ENCODE data around the gene ZFAND3. TPM values are rescaled to one million over a fixed set of nuclear protein-coding genes. Genes with fewer than 3 reads are reported as not detected.
"Not testable (repeated sequence)": the region's sequence is repeated elsewhere in the genome, so short reads cannot be mapped to it uniquely, and the experiment has no call there.

ZFAND3 gene
- total RNA-seq, 1 experiment from 2014 or later = 64.0 TPM

- Histone ChIP-seq H3K27me3 (replicated peaks; ENCODE audit: insufficient read depth, low read depth, low read length, poor library complexity) (no peaks in the 10 kb centered on the region), H3K27ac (ENCODE audit: low read depth, low read length, poor library complexity, severe bottlenecking) (no peak overlapping the region), H3K9me3 (ENCODE audit: low read depth, low read length, poor library complexity, severe bottlenecking) (no peaks in the 10 kb centered on the region), H3K36me3 (ENCODE audit: insufficient read depth, low read length, poor library complexity, severe bottlenecking) (no peaks in the 10 kb centered on the region), H3K4me1 (ENCODE audit: insufficient read depth, low read length, poor library complexity, severe bottlenecking) (peaks cover 37% of the 10 kb centered on the region), H3K4me3 (ENCODE audit: low read depth, low read length, poor library complexity, severe bottlenecking) (no peak overlapping the region)
- intact Hi-C loops (cut with micrococcal nuclease; ENCODE audit: unreplicated experiment) = no loop called here
- no peak for TF ChIP-seq CTCF (conservative IDR thresholded peaks at IDR 0.05; ENCODE audit: low read depth, low read length)
- no peak for TF ChIP-seq EZH2 (IDR thresholded peaks at IDR 0.05; ENCODE audit: borderline replicate concordance, low read depth, low read length, poor library complexity, severe bottlenecking)
- ChIA-PET CTCF (no interaction called here), POLR2A (ENCODE audit: low non-redundant PET) (no interaction called here)
- no peak for DNase-seq (ENCODE audit: low spot score)
- BruUV-seq (replicated peaks) = no TSS peak
Measured at GRCh38 chr6:37992749-37993148, 173.2 kb downstream of the ZFAND3 start.

GRCh38 chr6:37993194-37993593 lies 173.7 kb downstream of the ZFAND3 start:
- H3K4me1 ChIP-seq (ENCODE audit: insufficient read depth, low read length, poor library complexity, severe bottlenecking) = peaks cover 36% of the 10 kb centered on the region
- H3K27me3 ChIP-seq (replicated peaks; ENCODE audit: insufficient read depth, low read depth, low read length, poor library complexity); intact Hi-C loops (cut with micrococcal nuclease; ENCODE audit: unreplicated experiment); H3K4me3 ChIP-seq (ENCODE audit: low read depth, low read length, poor library complexity, severe bottlenecking); DNase-seq (ENCODE audit: low spot score); BruUV-seq (replicated peaks); H3K36me3 ChIP-seq (ENCODE audit: insufficient read depth, low read length, poor library complexity, severe bottlenecking); CTCF ChIA-PET; POLR2A ChIA-PET (ENCODE audit: low non-redundant PET); H3K27ac ChIP-seq (ENCODE audit: low read depth, low read length, poor library complexity, severe bottlenecking); H3K9me3 ChIP-seq (ENCODE audit: low read depth, low read length, poor library complexity, severe bottlenecking): not testable (repeated sequence)

DNA sequence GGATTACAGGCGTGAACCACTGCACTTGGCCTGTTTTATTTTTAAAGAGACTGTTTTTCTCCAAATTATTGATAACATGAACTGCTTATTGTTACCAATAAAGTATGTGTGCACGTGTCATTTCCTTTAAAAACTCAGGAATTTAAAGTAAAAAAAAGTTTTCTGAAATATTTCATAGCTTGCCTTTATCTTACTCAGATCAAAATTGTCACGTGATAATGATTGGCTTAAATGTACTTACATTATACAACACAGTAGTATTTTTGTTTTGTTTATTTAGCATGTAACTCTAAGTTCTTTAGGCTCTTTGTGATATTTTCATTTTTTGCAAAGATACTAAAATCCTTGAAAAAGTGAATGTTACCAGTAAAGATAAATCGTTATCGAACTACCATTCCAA lies 174.1 kb downstream of the ZFAND3 start:
- Histone ChIP-seq H3K4me1 (ENCODE audit: insufficient read depth, low read length, poor library complexity, severe bottlenecking) (peaks cover 36% of the 10 kb centered on the region), H3K9me3 (ENCODE audit: low read depth, low read length, poor library complexity, severe bottlenecking) (no peaks in the 10 kb centered on the region), H3K27ac (ENCODE audit: low read depth, low read length, poor library complexity, severe bottlenecking) (no peak overlapping the region), H3K4me3 (ENCODE audit: low read depth, low read length, poor library complexity, severe bottlenecking) (no peak overlapping the region), H3K27me3 (replicated peaks; ENCODE audit: insufficient read depth, low read depth, low read length, poor library complexity) (no peaks in the 10 kb centered on the region), H3K36me3 (ENCODE audit: insufficient read depth, low read length, poor library complexity, severe bottlenecking) (no peaks in the 10 kb centered on the region)
- DNase-seq (ENCODE audit: low spot score) = no peak
- ChIA-PET POLR2A (ENCODE audit: low non-redundant PET) (no interaction called here), CTCF (no interaction called here)
- TF ChIP-seq EZH2 (IDR thresholded peaks at IDR 0.05; ENCODE audit: borderline replicate concordance, low read depth, low read length, poor library complexity, severe bottlenecking) = no peak
- TF ChIP-seq CTCF (conservative IDR thresholded peaks at IDR 0.05; ENCODE audit: low read depth, low read length) = no peak
- no TSS peak for BruUV-seq (replicated peaks)
- intact Hi-C loops (cut with micrococcal nuclease; ENCODE audit: unreplicated experiment) = no loop called here

GRCh38 chr6:37994223-37994622 lies 174.7 kb downstream of the ZFAND3 start:
- H3K4me1 ChIP-seq (ENCODE audit: insufficient read depth, low read length, poor library complexity, severe bottlenecking) = peaks cover 36% of the 10 kb centered on the region
- intact Hi-C loops (cut with micrococcal nuclease; ENCODE audit: unreplicated experiment) = no loop called here
- no peak for DNase-seq (ENCODE audit: low spot score)
- no TSS peak for BruUV-seq (replicated peaks)
- TF ChIP-seq EZH2 (IDR thresholded peaks at IDR 0.05; ENCODE audit: borderline replicate concordance, low read depth, low read length, poor library complexity, severe bottlenecking) (no peak), CTCF (conservative IDR thresholded peaks at IDR 0.05; ENCODE audit: low read depth, low read length) (no peak)
- ChIA-PET POLR2A (ENCODE audit: low non-redundant PET) (no interaction called here), CTCF (no interaction called here)
- H3K36me3 ChIP-seq (ENCODE audit: insufficient read depth, low read length, poor library complexity, severe bottlenecking) = no peaks in the 10 kb centered on the region
- no peak overlapping the region for H3K4me3 ChIP-seq (ENCODE audit: low read depth, low read length, poor library complexity, severe bottlenecking)
- no peaks in the 10 kb centered on the region for H3K27me3 ChIP-seq (replicated peaks; ENCODE audit: insufficient read depth, low read depth, low read length, poor library complexity)
- H3K9me3 ChIP-seq (ENCODE audit: low read depth, low read length, poor library complexity, severe bottlenecking) = no peaks in the 10 kb centered on the region
- H3K27ac ChIP-seq (ENCODE audit: low read depth, low read length, poor library complexity, severe bottlenecking) = no peak overlapping the region
